MM.1S (cell line): ENCODE measurements around the gene CEP68.

Experiments used
- CTCF ChIP-seq: fragments of 300-600 bp; sonication (generic); IDR thresholded peaks from 2 replicates; pipeline ENCODE4 v1.5.1; 2016; ENCODE audit warnings: antibody characterized with exemption, low read length, mixed read lengths
- EZH2phosphoT487 ChIP-seq: fragments of 300-600 bp; sonication (generic); IDR thresholded peaks from 2 replicates; pipeline ENCODE4 v1.6.1; 2018; ENCODE audit warnings: antibody characterized with exemption, low read length

DNA sequence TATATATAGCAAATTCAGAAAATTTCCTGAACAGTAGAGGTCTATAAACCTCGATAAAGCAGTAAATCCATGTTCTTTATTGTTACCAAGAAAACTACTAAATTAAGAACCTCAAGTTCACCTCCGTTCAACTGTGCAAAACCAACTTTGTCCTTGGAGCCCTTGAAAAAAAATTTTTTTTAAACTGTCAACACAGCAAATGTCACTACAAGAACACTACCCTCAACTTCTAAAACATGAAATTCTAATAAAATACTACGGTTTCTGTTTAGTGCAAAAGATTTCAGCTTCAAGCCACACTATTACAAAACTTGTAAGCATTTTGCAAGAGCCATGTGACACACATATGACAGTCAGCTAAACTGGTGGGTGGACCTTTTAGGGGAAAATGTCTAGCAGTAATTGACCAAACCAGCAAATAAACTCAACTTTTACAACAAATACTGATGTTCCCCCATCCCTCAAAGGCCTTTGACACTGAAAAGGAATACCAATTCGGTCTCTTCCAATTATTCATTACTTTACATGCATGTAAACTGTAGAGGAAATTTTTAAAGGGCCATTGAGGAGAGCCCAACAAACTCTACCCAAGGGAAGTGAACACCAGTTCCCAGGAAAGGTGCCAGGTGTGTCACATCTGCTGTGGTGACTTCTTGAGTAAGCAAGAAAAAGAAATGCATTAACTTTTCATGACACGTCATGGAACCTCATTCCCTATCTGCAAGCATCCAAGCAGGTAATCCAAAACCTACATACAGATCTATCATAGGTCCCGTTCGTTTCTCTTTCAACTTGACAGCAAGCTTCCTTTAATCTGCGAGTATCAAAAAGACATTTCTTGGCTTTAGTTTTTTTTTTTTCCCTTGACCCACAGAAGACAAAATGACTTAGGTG, 72.3 kb downstream of the CEP68 start:
- TF ChIP-seq CTCF (no peak), EZH2phosphoT487 (no peak)
